ENCODE results near the gene CATSPERD.

The CATSPERD gene

DNA sequence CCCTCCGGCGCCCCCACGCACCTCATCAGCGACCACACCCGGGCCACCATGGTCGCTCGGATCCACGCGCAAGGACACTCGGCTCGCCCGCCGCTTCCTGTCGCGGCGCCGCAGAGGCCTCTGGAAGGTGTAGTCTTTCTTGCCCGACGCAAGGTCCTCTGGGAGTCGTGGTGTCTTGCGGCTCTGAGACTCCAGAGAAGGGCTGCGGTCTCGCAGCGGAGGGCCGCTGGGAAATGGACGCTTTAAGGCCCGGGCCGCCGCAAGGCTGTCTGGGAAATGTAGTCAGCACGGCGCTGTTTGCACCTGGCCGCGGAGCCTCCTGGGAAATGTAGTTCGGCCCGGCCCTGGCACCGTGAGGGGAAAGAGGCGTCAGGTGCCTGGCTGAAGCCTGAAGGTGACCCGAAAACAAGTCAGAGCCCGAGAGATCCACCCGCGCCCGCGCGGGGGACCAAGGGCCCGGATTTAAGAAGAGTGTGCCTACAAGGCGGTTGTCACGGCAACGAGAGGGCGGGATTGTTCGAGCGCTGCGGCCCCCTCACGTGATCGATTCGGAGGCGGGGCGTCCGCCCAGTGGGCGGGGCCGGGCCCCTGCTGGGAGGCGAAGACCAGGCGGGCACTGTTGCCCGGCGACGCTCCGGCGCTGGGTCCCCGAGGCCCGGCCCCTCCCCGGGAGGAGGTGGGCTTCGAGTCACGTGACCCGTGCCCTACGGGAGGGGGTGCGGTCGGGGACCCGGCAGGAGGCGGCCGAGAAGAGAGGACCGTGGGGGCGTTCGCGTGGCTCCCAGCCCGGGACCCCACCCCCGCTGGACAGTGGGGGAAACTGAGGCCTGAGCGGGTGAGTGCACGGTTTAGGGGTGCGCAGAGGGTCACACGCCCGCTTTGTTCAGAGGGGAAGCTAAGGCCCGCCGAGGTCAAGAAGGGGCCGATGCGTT, 39.7 kb upstream of the CATSPERD start, which contains the start of the genes HSD11B1L and MICOS13:
HSD11B1L (plus strand) TSS at position 591 of the 932 bp plus-strand sequence. CDS start 3,806 bp downstream, outside the sequence.
MICOS13 (minus strand) TSS at position 80 of the 932 bp plus-strand sequence; CDS start at position 50, 30 bp downstream.
- peak; percentile 97 for DNase-seq (ENCODE audit: extremely low read depth, low read depth)
- no peak for TF ChIP-seq CTCF (IDR thresholded peaks at IDR 0.05; ENCODE audit: low read depth, low read length)

GRCh38 chr19:5681391-5682106, 38.9 kb upstream of the CATSPERD start:
- no peak for DNase-seq (ENCODE audit: extremely low read depth, low read depth)
- no peak for TF ChIP-seq CTCF (IDR thresholded peaks at IDR 0.05; ENCODE audit: low read depth, low read length)

- TF ChIP-seq CTCF (IDR thresholded peaks at IDR 0.05; ENCODE audit: low read depth, low read length), result no peak
- DNase-seq (ENCODE audit: extremely low read depth, low read depth), result no peak
These were observed 38.3 kb upstream of the CATSPERD start for GRCh38 chr19:5682107-5682482.

DNA sequence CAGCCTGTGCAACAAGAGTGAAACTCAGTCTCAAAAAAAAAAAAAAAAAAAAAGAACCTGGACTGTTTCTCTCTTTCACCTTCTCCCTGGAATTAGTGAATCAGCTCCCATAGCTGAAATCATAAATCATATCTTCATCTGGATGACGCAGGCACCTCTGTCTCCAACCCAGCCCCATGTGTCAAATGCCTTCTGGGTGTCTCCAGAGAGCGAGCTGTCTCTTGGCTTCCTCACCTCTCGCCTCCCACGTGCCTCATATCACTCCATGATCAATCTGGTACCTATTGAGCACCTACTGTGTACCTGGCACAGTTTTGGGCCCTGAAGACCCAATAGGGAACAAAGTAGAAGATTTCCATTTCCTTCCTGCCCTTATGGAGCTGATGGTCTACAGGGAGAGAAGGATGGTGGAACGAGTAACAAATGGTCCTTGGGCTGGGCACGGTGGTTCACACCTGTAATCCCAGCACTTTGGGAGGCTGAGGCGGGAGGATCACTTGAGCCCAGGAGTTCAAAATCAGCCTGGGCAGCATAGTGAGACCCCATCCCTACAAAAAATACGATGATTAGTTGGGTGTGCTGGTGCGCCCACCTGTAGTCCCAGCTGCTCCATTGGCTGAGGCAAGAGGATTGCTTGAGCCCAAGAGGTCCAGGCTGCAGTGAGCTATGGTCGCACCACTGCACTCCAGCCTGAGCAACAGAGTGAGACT, 37.1 kb upstream of the CATSPERD start:
- no peak for DNase-seq (ENCODE audit: extremely low read depth, low read depth)
- TF ChIP-seq CTCF (IDR thresholded peaks at IDR 0.05; ENCODE audit: low read depth, low read length), result no peak

DNA sequence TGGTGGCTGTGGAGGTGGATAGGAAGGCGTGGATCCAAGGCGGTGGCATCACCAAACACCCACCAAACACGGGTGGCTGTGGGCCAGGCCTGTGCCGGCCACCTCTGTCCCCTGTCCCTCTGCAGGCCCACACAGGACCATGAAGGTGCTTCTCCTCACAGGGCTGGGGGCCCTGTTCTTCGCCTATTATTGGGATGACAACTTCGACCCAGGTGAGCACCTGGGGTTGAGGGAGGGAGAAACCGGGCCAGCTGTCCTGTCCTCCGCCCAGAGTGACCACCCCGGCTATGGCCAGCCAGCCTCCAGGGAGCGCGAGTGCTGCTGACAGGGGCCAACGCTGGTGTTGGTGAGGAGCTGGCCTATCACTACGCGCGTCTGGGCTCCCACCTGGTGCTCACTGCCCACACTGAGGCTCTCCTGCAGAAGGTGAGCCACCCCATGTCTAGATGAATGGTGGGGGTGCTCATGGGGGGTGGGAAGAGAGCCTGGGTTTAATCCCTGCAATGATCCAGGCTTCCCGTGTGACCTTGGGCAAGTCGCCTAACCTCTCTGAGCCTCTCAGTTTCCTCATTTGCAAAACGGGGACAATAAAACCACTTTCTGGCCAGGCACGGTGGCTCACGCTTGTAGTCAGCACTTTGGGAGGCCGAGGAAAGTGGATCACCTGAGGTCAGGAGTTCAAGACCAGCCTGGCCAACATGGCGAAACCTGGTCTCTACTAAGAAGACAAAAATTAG, 35.6 kb upstream of the CATSPERD start:
- TF ChIP-seq CTCF (IDR thresholded peaks at IDR 0.05; ENCODE audit: low read depth, low read length), result no peak
- no peak for DNase-seq (ENCODE audit: extremely low read depth, low read depth)

DNA sequence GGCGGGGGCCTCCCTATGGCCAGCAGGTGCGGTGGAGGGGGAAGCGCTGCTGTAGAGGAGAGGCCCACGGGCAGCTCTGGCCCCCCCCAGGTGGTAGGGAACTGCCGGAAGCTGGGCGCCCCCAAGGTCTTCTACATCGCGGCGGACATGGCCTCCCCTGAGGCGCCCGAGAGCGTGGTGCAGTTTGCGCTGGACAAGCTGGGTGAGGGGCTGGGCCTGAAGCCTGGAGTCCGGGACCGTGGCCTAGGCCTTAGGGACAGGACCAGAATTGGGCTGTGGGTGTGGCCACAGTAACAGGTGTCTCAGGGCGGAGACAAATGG, 34.2 kb upstream of the CATSPERD start:
- no peak for DNase-seq (ENCODE audit: extremely low read depth, low read depth)
- no peak for TF ChIP-seq CTCF (IDR thresholded peaks at IDR 0.05; ENCODE audit: low read depth, low read length)
